NCI-H2196 treated with DMSO at 0.1 percent for 48 hours (cell line): ENCODE results near the gene LRG1.
A peak's percentile ranks its signal among the peaks of the same experiment; 100 is the strongest.
"Not testable (repeated sequence)": the region's sequence is repeated elsewhere in the genome, so short reads cannot be mapped to it uniquely, and the experiment has no call there.

Experiments
- DNase-seq: peaks from one replicate; lab custom pipeline; 2025; ENCODE audit not compliant: unreplicated experiment; lab: John Stamatoyannopoulos, UW

Gene LRG1

GRCh38 chr19:4529924-4530522 is 9.8 kb downstream of the LRG1 start:
- DNase-seq, result no peak

DNA sequence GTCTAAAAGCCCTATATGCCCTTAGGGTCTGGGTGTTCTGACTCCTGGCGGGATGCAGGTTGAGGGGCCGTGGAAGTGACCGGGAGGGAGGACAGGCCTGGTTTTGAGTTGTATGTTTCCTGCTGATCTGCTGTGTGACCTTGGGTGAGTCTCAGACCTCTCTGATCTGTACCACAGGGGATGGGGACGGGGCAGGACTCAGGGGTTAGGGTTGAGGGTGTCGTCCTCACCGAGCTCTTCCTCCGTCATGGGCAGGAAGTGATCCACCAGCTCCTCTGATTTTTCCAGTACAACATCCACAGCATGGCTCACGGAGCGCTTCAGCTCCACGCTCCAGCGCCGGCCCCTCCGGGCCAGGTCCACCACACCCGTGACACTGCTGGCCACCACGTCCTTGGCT is 11.0 kb downstream of the LRG1 start:
- no peak for DNase-seq

- DNase-seq, result not testable (repeated sequence)
Measured at GRCh38 chr19:4527377-4527776, 12.5 kb downstream of the LRG1 start.

GRCh38 chr19:4525563-4526002 is 14.3 kb downstream of the LRG1 start:
- no peak for DNase-seq

DNA sequence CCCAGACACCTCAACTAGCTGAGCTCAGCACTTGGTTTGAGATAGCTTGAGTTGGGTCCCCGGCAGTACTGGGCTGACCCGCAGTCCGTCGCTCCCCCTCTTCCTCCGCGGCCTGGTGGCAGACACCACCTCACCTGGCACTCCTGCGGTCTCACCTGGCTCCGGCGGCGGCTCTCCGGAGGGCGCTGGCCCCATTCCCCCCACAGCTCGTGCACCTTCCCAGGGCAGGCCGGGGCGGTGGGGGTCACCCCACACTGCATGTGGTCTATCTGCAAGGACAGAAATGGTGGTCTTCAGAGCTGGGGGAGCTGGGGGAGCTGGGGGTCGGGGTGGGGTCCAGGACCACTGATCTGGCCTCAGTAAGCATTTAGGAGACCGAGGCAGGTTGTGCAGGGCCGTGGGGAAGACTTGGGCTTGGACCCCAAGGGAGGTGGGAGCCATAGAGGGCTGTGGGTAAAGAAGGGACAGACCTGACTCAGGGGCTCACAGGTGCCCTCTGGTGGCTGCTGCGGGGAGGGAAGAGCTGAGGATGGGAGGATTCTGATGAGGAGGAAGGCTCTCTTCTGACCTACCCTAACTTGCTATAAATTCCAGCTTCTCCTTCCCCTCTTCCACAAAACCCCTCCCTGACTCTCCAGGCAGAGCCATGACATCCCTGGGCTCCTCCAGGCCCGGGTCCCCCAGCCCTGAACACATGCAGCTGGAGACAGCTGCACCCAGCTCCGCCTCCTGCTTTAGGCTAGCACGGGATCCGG is 14.9 kb downstream of the LRG1 start:
- no peak for DNase-seq

DNA sequence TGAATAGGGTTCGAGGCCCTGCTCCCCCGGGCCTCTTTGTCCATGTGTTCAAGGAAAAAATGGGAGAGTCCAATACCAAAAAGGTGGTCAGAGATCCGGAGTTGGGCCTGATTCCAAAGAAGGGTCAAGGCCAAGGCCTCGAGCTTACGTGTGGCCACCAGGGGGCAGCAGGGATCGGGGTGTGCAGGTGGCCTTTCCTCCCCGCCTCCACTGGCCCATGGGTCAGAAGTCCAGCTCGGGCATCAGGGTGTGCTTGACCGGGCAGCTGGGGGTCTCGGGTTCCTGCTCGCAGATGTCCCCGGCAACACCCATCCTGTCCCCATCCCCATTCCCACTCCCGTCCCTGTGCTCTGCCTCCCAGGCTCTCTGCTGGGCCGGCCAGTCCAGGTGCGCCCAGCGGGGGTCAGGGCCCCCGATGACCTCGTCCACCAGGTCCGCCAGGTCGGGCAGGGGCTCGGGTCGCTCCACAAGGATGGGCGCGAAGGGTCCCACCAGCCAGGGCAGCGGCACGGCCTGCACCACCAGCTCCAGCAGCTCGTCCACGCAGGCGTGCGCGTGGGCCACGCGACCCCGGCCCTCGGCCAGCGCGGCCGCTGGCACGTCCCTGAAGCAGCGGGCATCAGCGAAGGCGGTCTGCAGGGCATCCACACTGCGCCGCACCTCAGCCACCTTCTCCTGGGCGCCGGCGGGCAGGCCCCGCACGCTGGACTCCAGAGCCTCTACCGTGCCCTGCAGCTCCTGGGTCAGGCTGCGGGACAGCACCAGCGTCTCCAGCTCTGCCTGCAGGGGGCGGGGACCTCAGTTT is 16.3 kb downstream of the LRG1 start:
- DNase-seq, result peak; percentile 25

DNA sequence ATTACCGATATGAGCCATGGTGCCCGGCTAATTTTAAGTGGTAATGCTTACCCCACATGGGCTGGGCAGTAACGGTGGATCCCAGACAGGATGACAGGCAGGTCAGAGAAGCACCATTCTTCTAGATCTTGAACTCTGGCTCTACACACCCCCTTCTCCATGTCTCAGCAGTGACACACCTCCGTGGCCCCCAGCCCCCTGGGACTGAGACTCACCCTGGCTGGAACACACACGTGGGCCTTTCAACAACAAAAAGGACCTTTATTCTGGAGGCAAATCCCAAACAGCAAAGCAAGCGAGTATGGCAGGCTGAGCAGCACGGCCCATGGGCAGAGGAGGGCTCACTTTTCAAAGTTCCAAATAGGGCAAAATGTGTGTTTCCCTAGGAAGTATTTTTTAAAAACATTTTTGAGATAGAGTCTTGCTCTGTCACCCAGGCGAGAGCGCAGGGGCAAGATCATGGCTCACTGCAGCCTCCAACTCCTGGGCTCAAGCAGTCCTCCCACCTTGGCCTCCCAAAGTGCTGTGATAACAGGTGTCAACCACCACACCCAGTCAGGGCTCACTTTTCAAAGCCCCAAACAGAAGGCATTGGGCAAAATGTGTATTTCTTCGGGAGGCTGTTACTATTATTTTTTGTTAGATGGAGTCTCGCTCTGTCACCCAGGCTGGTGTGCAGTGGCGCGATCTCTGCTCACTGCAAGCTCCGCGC is 17.4 kb downstream of the LRG1 start:
- DNase-seq, result no peak

DNA sequence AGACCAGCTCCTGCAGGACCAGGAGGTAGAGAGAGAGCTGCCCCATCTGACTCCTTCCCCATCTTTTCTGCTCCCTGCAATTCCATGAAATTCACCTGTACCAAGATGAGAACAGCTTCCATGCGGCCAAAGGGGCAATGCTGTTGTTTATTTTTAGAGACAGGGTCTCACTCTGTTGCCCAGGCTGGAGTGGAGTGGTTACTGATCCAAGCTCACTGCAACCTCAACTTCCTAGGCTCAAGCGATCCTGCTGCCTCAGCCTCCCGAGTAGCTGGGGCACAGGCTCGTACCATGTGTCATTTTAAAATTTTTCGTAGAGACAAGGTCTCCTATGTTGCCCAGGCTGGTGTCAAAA is 18.0 kb downstream of the LRG1 start:
- no peak for DNase-seq

DNA sequence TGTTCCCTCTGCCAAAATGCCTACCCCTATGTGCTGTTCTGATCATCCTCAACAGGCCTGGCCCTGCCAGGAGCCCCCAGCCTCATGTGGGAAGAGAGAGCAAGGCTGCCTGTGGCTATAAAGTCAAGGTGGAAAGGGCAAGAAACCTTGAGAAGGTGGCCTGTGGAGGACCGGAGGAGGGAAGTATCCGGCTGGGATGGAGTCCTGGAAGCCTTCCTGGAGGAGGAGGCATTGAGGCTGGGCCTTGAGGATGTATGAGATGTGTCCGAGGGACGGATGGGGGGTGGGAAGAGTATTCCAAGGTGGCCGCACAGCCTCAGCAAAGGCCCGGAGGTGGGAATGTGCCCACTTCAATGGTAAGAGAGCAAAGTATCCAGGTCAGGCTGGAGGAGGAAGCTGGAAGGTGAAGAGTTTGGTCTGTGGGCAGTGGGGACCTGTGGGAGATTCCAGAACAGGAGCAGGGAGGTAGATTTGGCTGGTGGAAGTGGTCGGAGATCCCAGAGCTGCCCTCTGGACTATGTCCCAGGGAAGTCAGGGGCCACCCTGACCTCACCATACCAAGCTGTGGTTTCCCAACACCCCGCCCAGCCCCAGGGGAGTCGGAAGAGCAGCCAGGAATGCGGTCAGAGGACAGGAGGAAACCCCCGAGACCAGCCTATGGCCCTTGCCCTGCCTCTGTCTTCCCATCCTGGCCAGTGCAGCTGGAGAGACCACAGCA is 18.5 kb downstream of the LRG1 start:
- no peak for DNase-seq

DNA sequence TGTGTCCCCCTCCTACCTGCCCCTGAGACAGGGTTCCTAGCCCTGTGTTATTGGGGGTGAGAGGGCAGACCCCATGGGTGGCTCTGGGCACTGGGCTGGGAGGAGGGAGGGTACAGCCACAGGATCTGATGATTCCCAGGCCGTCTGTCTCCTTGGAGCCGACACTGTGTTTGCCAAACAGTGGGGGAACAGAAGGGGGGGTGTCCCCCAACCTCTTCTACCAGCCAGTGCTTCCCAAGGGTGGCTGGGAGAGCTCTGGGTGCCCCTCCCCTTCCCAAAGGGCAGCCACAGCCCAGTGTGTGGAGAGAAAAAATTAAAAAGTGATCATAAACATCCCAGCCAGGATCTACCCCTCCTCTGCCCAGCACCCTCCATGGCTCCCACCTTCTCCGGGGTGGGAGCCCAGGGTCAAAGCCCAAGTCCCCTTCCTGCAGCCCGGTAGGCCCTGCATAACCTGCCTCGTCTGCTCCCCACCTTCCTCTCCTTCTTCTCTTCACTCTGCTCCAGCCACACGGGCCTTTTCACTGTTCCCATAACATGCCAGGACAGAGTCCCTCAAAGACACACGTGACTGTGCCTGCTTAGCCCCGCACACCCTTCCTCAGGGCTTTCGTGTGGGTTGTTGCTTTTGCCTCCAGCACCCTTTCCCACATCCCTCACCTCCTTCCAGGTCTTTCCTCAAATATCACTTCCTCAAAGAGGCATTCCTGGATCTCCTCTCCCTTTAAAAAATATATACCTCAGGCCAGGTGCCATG is 20.1 kb downstream of the LRG1 start:
- no peak for DNase-seq

- DNase-seq, result no peak
Measured at GRCh38 chr19:4519172-4519496, 20.7 kb downstream of the LRG1 start.

DNA sequence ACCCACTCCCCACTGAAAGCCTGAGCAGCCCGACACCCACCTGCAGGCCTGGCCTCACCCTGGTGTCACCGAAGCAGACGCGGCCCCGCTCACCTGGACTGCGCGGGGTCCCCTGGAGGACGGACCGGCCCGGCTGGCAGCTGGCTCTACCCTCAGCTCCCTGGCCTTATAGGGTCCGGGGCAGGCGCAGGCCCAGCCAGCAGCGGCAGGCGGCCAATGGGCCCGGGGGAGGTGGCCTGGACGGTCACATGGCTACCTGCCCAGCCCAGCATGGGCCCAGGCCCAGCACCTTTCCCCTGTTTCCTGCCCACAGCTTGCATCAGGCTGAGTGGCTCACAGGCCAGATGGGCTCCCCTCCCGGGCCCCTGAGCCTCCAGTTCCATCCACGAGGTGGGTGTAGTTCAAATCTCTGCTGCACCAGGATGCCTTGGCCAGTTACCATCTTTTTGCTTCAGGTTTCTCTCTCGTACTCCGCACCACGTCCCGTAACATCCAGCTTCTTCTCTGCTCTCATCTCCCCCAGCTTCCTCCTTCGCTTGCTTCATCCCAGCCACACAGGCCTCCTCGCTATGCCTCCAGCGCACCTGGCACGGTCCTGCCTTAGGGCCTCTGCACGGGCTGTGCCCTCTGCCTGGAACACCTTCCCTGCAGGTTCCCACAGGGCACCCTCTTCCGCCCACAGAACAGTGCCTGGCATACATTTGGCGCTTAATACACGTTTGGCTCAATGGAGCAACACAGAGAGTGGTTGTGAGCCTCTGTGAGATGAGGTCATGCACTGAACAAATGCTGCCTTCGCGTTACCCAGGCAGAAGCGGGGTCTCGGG is 21.3 kb downstream of the LRG1 start, which contains the start of gene PLIN4:
Gene PLIN4, minus strand, starts transcription at position 142 of the 827 bp plus-strand sequence. CDS start 214 bp downstream, outside the sequence.
- no peak for DNase-seq

DNA sequence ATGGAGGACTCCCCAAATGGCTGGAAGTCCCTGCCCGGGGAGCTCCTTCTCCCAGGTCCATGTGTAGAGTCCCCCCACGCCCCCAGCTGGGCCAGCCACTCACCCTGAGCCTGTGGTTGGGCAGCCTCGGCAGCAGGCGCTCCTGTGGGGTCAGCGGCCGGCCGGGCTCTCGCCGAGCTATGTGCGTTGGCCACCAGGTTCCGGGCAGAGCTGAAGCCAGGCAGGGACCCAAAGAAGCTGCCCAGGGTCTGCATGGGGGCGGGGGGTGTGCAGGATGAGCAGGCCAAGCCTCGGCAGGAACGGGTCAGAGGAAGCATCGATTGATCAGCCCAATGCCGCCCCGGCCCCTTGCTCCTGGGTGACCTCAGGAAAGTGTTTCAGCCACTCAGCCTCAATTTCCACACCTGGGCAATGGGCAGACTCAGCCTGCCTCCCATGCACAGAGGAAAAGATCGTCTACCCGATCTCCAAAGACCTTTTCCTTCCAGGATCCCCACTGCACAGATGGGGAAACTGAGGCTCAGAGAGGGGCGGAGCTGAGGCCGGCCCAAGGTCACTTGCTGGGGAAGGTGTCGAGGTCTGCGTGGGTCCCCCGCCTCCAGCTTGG is 22.3 kb downstream of the LRG1 start:
- DNase-seq, result no peak

GRCh38 chr19:4516939-4517300 is 22.9 kb downstream of the LRG1 start:
- no peak for DNase-seq

GRCh38 chr19:4516199-4516938 is 23.5 kb downstream of the LRG1 start:
- no peak for DNase-seq

- DNase-seq, result no peak
Measured at GRCh38 chr19:4515732-4516131, 24.1 kb downstream of the LRG1 start.

- no peak for DNase-seq
Measured at GRCh38 chr19:4513248-4513647, 26.6 kb downstream of the LRG1 start.

DNA sequence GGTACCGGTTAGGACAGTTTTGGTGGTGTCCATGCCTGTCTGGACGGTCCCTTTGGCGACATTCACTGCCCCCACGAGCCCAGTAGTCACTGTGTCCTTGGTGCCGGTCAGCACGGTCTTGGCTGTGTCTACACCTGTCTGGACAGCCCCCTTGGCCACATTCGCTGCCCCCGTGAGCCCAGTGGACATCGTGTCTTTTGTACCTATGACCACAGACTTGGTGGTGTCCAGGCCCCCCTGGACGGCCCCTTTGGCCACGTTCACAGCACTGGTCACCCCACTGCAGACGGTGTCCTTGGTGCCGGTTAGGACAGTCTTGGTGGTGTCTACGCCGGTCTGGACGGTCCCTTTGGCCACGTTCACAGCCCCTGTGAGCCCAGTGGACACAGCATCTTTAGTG is 27.8 kb downstream of the LRG1 start:
- DNase-seq, result no peak
